ENCODE data around the gene GIPC2.

DNA sequence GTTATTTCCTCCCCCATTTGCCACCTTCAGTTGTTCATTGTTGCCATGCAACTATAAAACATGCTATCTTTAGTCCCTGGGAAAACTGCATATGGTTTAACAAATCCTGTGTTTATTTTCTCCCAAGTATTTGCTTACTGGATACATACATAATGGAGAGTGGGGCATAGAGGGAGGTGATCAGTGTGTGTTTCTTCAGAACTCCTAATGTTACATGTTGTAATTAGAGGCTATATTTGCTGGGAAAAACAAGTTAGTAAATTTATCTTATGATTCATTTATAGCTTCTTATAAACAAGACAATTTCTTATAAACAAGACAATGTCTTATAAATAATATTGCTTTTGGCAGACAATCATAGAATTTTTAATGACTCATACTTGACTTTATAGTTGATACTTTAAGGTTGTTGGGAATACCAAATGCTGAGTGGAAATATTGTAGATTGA lies 7.3 kb upstream of the GIPC2 start:
- TF ChIP-seq, protein P1, sequence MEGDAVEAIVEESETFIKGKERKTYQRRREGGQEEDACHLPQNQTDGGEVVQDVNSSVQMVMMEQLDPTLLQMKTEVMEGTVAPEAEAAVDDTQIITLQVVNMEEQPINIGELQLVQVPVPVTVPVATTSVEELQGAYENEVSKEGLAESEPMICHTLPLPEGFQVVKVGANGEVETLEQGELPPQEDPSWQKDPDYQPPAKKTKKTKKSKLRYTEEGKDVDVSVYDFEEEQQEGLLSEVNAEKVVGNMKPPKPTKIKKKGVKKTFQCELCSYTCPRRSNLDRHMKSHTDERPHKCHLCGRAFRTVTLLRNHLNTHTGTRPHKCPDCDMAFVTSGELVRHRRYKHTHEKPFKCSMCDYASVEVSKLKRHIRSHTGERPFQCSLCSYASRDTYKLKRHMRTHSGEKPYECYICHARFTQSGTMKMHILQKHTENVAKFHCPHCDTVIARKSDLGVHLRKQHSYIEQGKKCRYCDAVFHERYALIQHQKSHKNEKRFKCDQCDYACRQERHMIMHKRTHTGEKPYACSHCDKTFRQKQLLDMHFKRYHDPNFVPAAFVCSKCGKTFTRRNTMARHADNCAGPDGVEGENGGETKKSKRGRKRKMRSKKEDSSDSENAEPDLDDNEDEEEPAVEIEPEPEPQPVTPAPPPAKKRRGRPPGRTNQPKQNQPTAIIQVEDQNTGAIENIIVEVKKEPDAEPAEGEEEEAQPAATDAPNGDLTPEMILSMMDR (IDR thresholded peaks at IDR 0.05; ENCODE audit: low read depth, low read length, poor library complexity, severe bottlenecking) = no peak
- no peak for TF ChIP-seq EZH2phosphoT487 (IDR thresholded peaks at IDR 0.05; ENCODE audit: borderline replicate concordance, low read length)
